GM12878 (cell line): Measurements from ENCODE around the gene ARHGEF18. TPM values are rescaled to one million over a fixed set of nuclear protein-coding genes. Genes with fewer than 3 reads are reported as not detected.

Source experiments
- ATAC-seq: fragments of 200-7000 bp; cut with Tn5 transposase; 3 replicates; pipeline ENCODE4 v1.9.1; 2020; ENCODE audit warnings: mild to moderate bottlenecking, moderate library complexity
- BruUV-seq: library from RNA; stranded (reverse); fragments of 400-500 nt; replicated peaks from 2 replicates; lab custom pipeline; 2021; lab: Mats Ljungman, UMichigan
- CTCF ChIA-PET: fragments of 300-600 bp; sonication (Branson Sonifier 250); formaldehyde crosslinking; extraction: SDS; loops from one replicate; lab custom pipeline; 2021; ENCODE audit warnings: inconsistent platforms; lab: Yijun Ruan, JAX
- POLR2A ChIA-PET: fragments of 350-600 bp; formaldehyde crosslinking; extraction: SDS; loops from one replicate; lab custom pipeline; 2021; ENCODE audit warnings: inconsistent platforms; lab: Charles Lee
- RAD21 ChIA-PET: fragments of 300-600 bp; sonication (Branson Sonifier 250); formaldehyde crosslinking; loops from one replicate; lab custom pipeline; 2023; ENCODE audit warnings: antibody characterized with exemption; ENCODE audit not compliant: unreplicated experiment; lab: Charles Lee
- SMC1A ChIA-PET: fragments of 300-600 bp; sonication (Branson Sonifier 250); formaldehyde crosslinking; loops from one replicate; lab custom pipeline; 2023; ENCODE audit not compliant: unreplicated experiment, uncharacterized antibody; lab: Charles Lee
- DNase-seq: peaks from one replicate; pipeline ENCODE4 v3.0.0-alpha.2; 2011; ENCODE audit warnings: low read depth, low spot score
- FAIRE-seq: peaks from 3 replicates; lab custom pipeline; 2011; peaks lifted over from hg19 to GRCh38; lab: Jason Lieb, UNC
- H2AFZ ChIP-seq: 2 replicates; pipeline ENCODE4 v1.6.0; 2011; ENCODE audit warnings: low read depth, low read length, control low read depth; ENCODE audit not compliant: control insufficient read depth
- H3K27ac ChIP-seq: 2 replicates; pipeline ENCODE4 v1.5.1; 2011; ENCODE audit warnings: control low read depth; ENCODE audit not compliant: control insufficient read depth, insufficient read depth
- H3K27me3 ChIP-seq, 2 experiments: replicated peaks in 1 of 2; 2 replicates each; pipeline versions ENCODE4 v1.6.0 to v1.6.1; 2011; ENCODE audit warnings: low read length in 1 of 2; ENCODE audit not compliant: control insufficient read depth in 2 of 2, insufficient read depth in 2 of 2
- H3K36me3 ChIP-seq, 2 experiments: 2 replicates each; pipeline ENCODE4 v1.5.1; 2011; ENCODE audit warnings: low read length in 1 of 2; ENCODE audit not compliant: control insufficient read depth in 2 of 2, insufficient read depth in 2 of 2
- H3K4me1 ChIP-seq: 2 replicates; pipeline ENCODE4 v1.6.1; 2011; ENCODE audit warnings: mild to moderate bottlenecking, low read length, moderate library complexity, mixed read lengths; ENCODE audit not compliant: control insufficient read depth, insufficient read depth
- H3K4me2 ChIP-seq: 2 replicates; pipeline ENCODE4 v1.6.0; 2011; ENCODE audit warnings: control low read depth; ENCODE audit not compliant: control insufficient read depth, insufficient read depth
- H3K4me3 ChIP-seq: fragments of 200-600 bp; sonication (generic); 2 replicates; pipeline ENCODE4 v1.5.1; 2016
- H3K79me2 ChIP-seq: 2 replicates; pipeline ENCODE4 v1.6.0; 2011; ENCODE audit warnings: low read length; ENCODE audit not compliant: control insufficient read depth, insufficient read depth
- H3K9ac ChIP-seq: 2 replicates; pipeline ENCODE4 v1.8.0; 2011; ENCODE audit warnings: low read length, control low read depth, mixed read lengths; ENCODE audit not compliant: control insufficient read depth, insufficient read depth
- H3K9me3 ChIP-seq: replicated peaks from 3 replicates; pipeline ENCODE4 v1.5.1; 2011; ENCODE audit warnings: mild to moderate bottlenecking, low read length; ENCODE audit not compliant: control insufficient read depth, insufficient read depth
- H4K20me1 ChIP-seq: 2 replicates; pipeline ENCODE4 v1.6.0; 2011; ENCODE audit not compliant: control insufficient read depth, insufficient read depth
- YBX1 ChIP-seq: fragments of 450-650 bp; IDR thresholded peaks from 2 replicates; pipeline ENCODE4 v1.6.1; 2016; ENCODE audit warnings: antibody characterized with exemption
- WGBS: methylation state at CpG from one replicate; pipeline ENCODE4 v1.1.6; 2016; ENCODE audit warnings: low lambda C conversion rate; ENCODE audit not compliant: insufficient replicate concordance, insufficient coverage; ENCODE audit errors: missing lambda C conversion rate; 5-methylcytosine and 5-hydroxymethylcytosine counted together
- in situ Hi-C: fragments of 300-500 bp; cut with MboI; formaldehyde crosslinking; loops from 9 replicates; pipeline ENCODE4 v1.14.3; 2018; ENCODE audit warnings: mixed read lengths
- intact Hi-C: fragments of 100-400 bp; cut with micrococcal nuclease; formaldehyde crosslinking; loops from one replicate; pipeline ENCODE4 v1.14.2; 2022; ENCODE audit not compliant: unreplicated experiment
- polyA plus RNA-seq, 11 experiments: library from polyadenylated mRNA; depleted of rRNA in 4 of 11; unstranded in 6 of 11; stranded (reverse) in 5 of 11; fragments of >200 nt; fragmentation: Nextera tagmentation in 4 of 11; fragmentation: Illumina TruSeq in 1 of 11; extraction: Ambion mirVana in 4 of 11; extraction: Trizol in 1 of 11; gene quantifications; 1 replicate in 1 of 11; 2 replicates in 10 of 11; pipeline versions ENCODE4 v1.2.1 to v1.2.3, GENCODE V29; 2011 to 2016; ENCODE audit warnings: inconsistent platforms in 2 of 11, missing spikeins in 2 of 11, low read depth in 1 of 11
- total RNA-seq, 4 experiments: library from RNA; depleted of rRNA in 3 of 4; stranded (reverse); fragments of >200 nt in 3 of 4; fragmentation: Illumina TruSeq in 1 of 4; extraction: Trizol in 1 of 4; gene quantifications; 2 replicates each; pipeline versions ENCODE4 v1.2.1 to v1.2.3, GENCODE V29; 2013 to 2021
- TF ChIP-seq, protein P1 (sequence below): fragments of 450-650 bp; IDR thresholded peaks from 2 replicates; pipeline ENCODE4 v1.6.1; 2016; ENCODE audit warnings: mild to moderate bottlenecking, moderate library complexity, borderline replicate concordance
- TF ChIP-seq, protein P2 (sequence below): IDR thresholded peaks from 2 replicates; pipeline ENCODE4 v1.6.1; 2012; ENCODE audit warnings: low read length, inconsistent platforms

The ARHGEF18 gene
- total and polyA plus RNA-seq, 10 of the 15 experiments (the other 5 are each of a cell fraction or from before 2014, with no cell fraction given) = 0.31 to 32.3 (median 13.4) TPM

DNA sequence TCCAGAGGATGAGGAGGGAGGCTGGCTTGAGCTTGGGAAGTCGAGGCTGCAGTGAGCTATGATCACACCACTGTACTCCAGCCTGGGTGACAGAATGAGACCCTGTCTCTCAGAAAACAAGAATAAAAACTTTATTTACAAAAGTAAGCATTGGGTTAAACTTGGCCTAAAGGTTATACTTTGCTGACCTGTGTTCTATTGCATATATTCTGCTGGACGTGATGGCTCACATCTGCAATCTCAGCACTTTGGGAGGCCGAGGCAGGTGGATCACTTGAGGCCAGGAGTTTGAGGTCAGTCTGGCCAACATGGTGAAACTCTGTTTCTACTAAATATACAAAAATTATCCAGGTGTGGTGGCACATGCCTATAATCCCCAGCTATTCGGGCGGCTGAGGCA lies 6.6 kb upstream of the ARHGEF18 start:
- Histone ChIP-seq H4K20me1 (no peaks in the 10 kb centered on the region), H3K4me2 (no peak overlapping the region), H3K9me3 (no peaks in the 10 kb centered on the region; the same call in 2 of the 3 replicates), H3K4me3 (no peak overlapping the region), H2AFZ (no peak overlapping the region), H3K9ac (no peak overlapping the region), H3K4me1 (peaks cover 66% of the 10 kb centered on the region), H3K79me2 (no peaks in the 10 kb centered on the region), H3K36me3 (no peaks in the 10 kb centered on the region), H3K27me3 (no peaks in the 10 kb centered on the region), H3K27ac (no peak overlapping the region)
- intact Hi-C loops = no loop called here
- ATAC-seq (no peak), FAIRE-seq (no peak), DNase-seq (no peak)
- in situ Hi-C loops = loop anchor here (5.0 kb wide), 2 partner anchors 195 to 240 kb away; no protein-coding TSS in a partner anchor
- ChIA-PET RAD21 (interaction anchor here (0.6 to 6.4 kb wide), 9 partner anchors 9 to 480 kb away, joined by 3 to 104 read pairs (median 17); no protein-coding TSS in a partner anchor), POLR2A (interaction anchor here (2.1 to 4.7 kb wide), 2 partner anchors 13 to 45 kb away, joined by 5 to 28 read pairs; no protein-coding TSS in a partner anchor), CTCF (interaction anchor here (1.0 to 5.3 kb wide), 8 partner anchors 9 to 240 kb away, joined by 3 to 154 read pairs (median 8); no protein-coding TSS in a partner anchor), SMC1A (interaction anchor here (0.7 to 5.4 kb wide), 9 partner anchors 9 to 272 kb away, joined by 3 to 120 read pairs (median 6); partner anchors contain the start of gene ZNF557)
- no peak for TF ChIP-seq YBX1
- TF ChIP-seq, protein P1, sequence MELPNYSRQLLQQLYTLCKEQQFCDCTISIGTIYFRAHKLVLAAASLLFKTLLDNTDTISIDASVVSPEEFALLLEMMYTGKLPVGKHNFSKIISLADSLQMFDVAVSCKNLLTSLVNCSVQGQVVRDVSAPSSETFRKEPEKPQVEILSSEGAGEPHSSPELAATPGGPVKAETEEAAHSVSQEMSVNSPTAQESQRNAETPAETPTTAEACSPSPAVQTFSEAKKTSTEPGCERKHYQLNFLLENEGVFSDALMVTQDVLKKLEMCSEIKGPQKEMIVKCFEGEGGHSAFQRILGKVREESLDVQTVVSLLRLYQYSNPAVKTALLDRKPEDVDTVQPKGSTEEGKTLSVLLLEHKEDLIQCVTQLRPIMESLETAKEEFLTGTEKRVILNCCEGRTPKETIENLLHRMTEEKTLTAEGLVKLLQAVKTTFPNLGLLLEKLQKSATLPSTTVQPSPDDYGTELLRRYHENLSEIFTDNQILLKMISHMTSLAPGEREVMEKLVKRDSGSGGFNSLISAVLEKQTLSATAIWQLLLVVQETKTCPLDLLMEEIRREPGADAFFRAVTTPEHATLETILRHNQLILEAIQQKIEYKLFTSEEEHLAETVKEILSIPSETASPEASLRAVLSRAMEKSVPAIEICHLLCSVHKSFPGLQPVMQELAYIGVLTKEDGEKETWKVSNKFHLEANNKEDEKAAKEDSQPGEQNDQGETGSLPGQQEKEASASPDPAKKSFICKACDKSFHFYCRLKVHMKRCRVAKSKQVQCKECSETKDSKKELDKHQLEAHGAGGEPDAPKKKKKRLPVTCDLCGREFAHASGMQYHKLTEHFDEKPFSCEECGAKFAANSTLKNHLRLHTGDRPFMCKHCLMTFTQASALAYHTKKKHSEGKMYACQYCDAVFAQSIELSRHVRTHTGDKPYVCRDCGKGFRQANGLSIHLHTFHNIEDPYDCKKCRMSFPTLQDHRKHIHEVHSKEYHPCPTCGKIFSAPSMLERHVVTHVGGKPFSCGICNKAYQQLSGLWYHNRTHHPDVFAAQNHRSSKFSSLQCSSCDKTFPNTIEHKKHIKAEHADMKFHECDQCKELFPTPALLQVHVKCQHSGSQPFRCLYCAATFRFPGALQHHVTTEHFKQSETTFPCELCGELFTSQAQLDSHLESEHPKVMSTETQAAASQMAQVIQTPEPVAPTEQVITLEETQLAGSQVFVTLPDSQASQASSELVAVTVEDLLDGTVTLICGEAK = peak; percentile 51; the same call in 1 of the 2 replicates
- TF ChIP-seq, protein P2, sequence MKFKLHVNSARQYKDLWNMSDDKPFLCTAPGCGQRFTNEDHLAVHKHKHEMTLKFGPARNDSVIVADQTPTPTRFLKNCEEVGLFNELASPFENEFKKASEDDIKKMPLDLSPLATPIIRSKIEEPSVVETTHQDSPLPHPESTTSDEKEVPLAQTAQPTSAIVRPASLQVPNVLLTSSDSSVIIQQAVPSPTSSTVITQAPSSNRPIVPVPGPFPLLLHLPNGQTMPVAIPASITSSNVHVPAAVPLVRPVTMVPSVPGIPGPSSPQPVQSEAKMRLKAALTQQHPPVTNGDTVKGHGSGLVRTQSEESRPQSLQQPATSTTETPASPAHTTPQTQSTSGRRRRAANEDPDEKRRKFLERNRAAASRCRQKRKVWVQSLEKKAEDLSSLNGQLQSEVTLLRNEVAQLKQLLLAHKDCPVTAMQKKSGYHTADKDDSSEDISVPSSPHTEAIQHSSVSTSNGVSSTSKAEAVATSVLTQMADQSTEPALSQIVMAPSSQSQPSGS = no peak
- 90% methylated on average over 5 of the region's 5 CpGs for WGBS
- BruUV-seq = no TSS peak
